Spleen (tissue), 11 donors: ENCODE results near the gene CYP2A7. TPM values are rescaled to one million over a fixed set of nuclear protein-coding genes. Genes with fewer than 3 reads are reported as not detected.
A peak's percentile ranks its signal among the peaks of the same experiment; 100 is the strongest.
"Not testable (repeated sequence)": the region's sequence is repeated elsewhere in the genome, so short reads cannot be mapped to it uniquely, and the experiment has no call there.

ENCODE experiments used
- DNase-seq: peaks from one replicate; pipeline ENCODE4 v3.0.0-alpha.2; 2020
- H3K27ac ChIP-seq, 8 donors: fragments of 200-600 bp; sonication (generic) in 7 of 8; 1 replicate in 4 of 8; 2 replicates in 4 of 8; pipeline versions ENCODE4 v1.5.0 to v1.8.0; 2016 to 2021; ENCODE audit warnings: inconsistent platforms in 4 of 8, mild to moderate bottlenecking in 4 of 8, moderate library complexity in 1 of 8
- H3K27me3 ChIP-seq, 7 donors: fragments of 200-600 bp; sonication (generic) in 6 of 7; replicated peaks in 1 of 7; 1 replicate in 4 of 7; 2 replicates in 3 of 7; pipeline versions ENCODE4 v1.5.0 to v1.8.0; 2016 to 2021; ENCODE audit warnings: inconsistent platforms in 3 of 7, mild to moderate bottlenecking in 1 of 7
- H3K36me3 ChIP-seq, 6 donors: fragments of 200-600 bp; sonication (generic) in 5 of 6; 1 replicate in 4 of 6; 2 replicates in 2 of 6; pipeline versions ENCODE4 v1.5.0 to v1.8.0; 2016 to 2021; ENCODE audit warnings: inconsistent platforms in 2 of 6
- H3K4me1 ChIP-seq, 6 donors: fragments of 200-600 bp; sonication (generic) in 5 of 6; 1 replicate in 3 of 6; 2 replicates in 3 of 6; pipeline versions ENCODE4 v1.5.0 to v1.8.0; 2016 to 2021; ENCODE audit warnings: inconsistent platforms in 3 of 6
- H3K4me3 ChIP-seq, 8 donors: fragments of 200-600 bp; sonication (generic) in 7 of 8; 1 replicate in 4 of 8; 2 replicates in 4 of 8; pipeline versions ENCODE4 v1.5.0 to v1.8.0; 2016 to 2021; ENCODE audit warnings: inconsistent platforms in 4 of 8, mild to moderate bottlenecking in 4 of 8, moderate library complexity in 2 of 8
- H3K9me3 ChIP-seq, 8 donors: fragments of 200-600 bp; sonication (generic) in 7 of 8; 1 replicate in 4 of 8; 2 replicates in 4 of 8; pipeline versions ENCODE4 v1.5.0 to v1.8.0; 2016 to 2021; ENCODE audit warnings: inconsistent platforms in 4 of 8
- POLR2AphosphoS5 ChIP-seq, 3 donors: sonication (generic); formaldehyde crosslinking; IDR thresholded peaks; one replicate each; pipeline ENCODE4 v1.5.1; 2017; ENCODE audit warnings: antibody characterized with exemption in 3 of 3
- WGBS, 5 donors: extraction: QIAGEN DNeasy Blood & Tissue Kit in 3 of 5; methylation state at CpG; one replicate each; pipeline versions ENCODE4 v1.1.5 to v1.1.7; 2013 to 2018; 5-methylcytosine and 5-hydroxymethylcytosine counted together
- intact Hi-C: fragments of 100-400 bp; cut with DNase I; formaldehyde crosslinking; loops from one replicate; pipeline ENCODE4 v1.15.0; 2023; ENCODE audit warnings: low total_unique reads
- polyA plus RNA-seq, 3 donors: library from polyadenylated mRNA; stranded (reverse); fragments of 200-250 nt; gene quantifications; one replicate each; pipeline ENCODE4 v1.2.1, GENCODE V29; 2013
- total RNA-seq, 7 donors: library from RNA; depleted of rRNA in 3 of 7; stranded (reverse); fragments of >200 nt in 3 of 7; fragmentation: NEBNext Ultra II Directional in 4 of 7; extraction: Animal tissue kit (Norgen Biotek cat#: 25700) in 4 of 7; gene quantifications; one replicate each; pipeline versions ENCODE4 v1.1.0 to v1.2.1, GENCODE V29; 2016 to 2021
- TF ChIP-seq, protein P1 (sequence below), 11 experiments: fragments of 200-600 bp in 7 of 11; fragments of 450-650 bp in 4 of 11; sonication (generic) in 4 of 11; IDR thresholded peaks in 8 of 11; conservative IDR thresholded peaks in 3 of 11; 1 replicate in 7 of 11; 2 replicates in 4 of 11; pipeline versions ENCODE4 v1.4.0 to v1.8.0; 2016 to 2021; ENCODE audit warnings: antibody characterized with exemption in 11 of 11, inconsistent platforms in 4 of 11, mild to moderate bottlenecking in 1 of 11
- donor health status: healthy with polysubstance abuse.
- donor health status: DM: no; HTN: no; CAD: no; lungs with moderate emphysema.
- donor health status: DM: no; HTN: no; CAD: no.
- donor health status: Bipolar disorder and iron deficiency.
- donor health status: healthy.
- donor health status: DM: no; HTN: no; CAD: no.
- donor health status: DM: yes; HTN: yes; CAD: no.

The CYP2A7 gene
- total and polyA plus RNA-seq, 10 donors = not detected

DNA sequence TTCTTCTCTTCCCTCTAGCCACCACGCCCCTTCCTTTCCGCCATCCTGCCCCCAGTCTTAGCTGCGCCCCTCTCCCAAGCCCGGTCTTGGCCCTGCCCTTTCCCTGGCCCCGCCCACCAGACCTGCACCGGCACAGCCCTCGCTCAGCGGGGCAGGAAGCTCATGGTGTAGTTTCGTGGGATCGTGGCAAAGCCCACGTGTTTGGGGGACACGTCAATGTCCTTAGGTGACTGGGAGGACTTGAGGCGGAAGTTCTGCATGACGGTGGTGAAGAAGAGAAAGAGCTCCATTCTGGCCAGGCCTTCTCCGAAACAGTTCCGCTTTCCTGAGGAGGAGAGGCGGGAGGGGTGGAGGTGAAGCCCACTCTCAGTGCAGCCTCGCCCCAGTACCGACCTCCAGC lies 38.4 kb downstream of the CYP2A7 start:
- Histone ChIP-seq H3K27me3 (peaks cover 0 to 12% (median 10%) of the 10 kb centered on the region in 7 donors), H3K4me1 (peaks cover 0 to 22% (median 7%) of the 10 kb centered on the region in 6 donors), H3K27ac (peak overlapping the region in 7 of 8 donors; percentile 39 to 78 (median 62)), H3K4me3 (peak overlapping the region in 5 of 8 donors; percentile 9 to 60 (median 27))
- H3K9me3 ChIP-seq, H3K36me3 ChIP-seq, intact Hi-C loops: not testable (repeated sequence)
- DNase-seq = peak; percentile 87
- 1 to 5% (median 3%) methylated on average over 12 to 16 of the region's 19 CpGs for WGBS, 5 donors
- peak in 2 of 3 donors; percentile 67 to 79 for TF ChIP-seq POLR2AphosphoS5 (IDR thresholded peaks at IDR 0.05)

DNA sequence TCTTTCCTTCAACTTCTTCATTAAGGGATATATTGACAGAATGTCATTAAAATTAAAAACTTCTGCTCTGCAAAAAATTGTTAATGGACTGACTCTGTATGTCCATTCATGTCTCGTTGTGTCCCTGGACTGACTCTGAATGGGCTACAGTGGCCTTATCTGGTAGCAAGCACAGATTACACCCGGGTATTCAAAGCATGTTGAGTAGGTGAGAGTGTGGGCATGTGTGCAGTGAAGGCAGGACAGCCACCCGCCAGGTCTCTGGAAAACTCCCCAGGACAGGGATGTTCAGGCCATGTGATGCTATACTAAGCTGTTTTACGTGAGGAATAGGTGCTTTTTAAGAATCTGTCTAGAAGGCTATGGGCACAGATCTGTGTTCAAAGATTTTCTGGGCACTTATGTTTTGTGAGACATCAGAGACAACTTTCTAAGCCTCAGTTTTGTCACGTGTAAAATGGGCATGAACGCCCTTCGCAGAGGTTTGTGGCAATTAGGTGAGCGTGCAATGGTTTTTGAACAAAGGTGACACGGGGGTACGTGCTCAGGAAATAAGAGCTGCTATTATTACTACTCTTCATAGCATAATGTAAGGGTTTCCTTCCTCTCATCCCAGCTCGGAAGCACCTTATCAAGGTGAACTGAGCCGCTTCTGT lies 38.9 kb downstream of the CYP2A7 start:
- H3K27me3 ChIP-seq, intact Hi-C loops, H3K36me3 ChIP-seq, H3K9me3 ChIP-seq, DNase-seq: not testable (repeated sequence)
- peak overlapping the region in 5 of 8 donors; percentile 9 to 60 (median 27) for H3K4me3 ChIP-seq
- 15 to 26% (median 25%) methylated on average over 8 to 10 of the region's 12 CpGs for WGBS, 5 donors
- peak overlapping the region in 6 of 8 donors; percentile 39 to 78 (median 67) for H3K27ac ChIP-seq
- H3K4me1 ChIP-seq = peaks cover 0 to 17% (median 7%) of the 10 kb centered on the region in 6 donors

DNA sequence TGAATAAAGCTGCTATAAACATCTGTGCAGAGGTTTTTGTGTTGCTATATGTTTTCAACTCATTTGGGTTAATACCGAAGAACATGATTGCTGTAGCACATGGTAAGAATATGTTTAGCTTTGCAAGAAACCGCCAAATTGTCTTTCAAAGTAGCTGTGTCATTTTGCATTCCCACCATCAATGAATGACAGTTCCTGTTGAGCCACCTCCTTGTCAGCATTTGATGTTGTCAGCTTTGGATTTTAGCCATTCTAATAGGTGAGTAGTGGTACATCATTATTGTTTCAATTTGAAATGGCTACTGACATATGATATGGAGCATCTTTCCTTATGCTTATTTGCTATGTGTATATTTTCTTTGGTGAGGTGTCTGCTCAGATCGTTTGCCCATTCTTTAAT lies 40.0 kb downstream of the CYP2A7 start:
- 84 to 99% (median 94%) methylated on average over 2 to 3 of the region's 3 CpGs for WGBS, 5 donors
- DNase-seq = not testable (repeated sequence)

DNA sequence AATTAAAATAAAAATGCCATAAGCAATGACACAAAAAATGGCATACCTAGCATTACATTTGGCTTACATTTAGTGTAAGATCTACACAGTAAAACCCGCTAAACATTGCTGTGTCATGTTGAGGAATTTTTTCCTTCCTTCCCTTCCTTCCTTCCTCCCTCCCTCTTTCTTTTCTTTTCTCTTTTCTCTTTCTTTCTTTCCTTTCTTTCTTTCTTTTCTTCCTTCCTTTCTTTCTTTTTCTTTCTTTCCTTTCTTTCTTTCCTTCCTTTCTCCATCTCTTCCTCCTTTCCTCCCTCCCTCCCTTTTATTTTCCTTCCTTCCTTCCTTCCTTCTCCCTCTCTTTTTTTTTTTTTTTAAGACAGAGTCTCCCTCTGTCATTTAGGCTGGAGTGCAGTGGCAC lies 43.6 kb downstream of the CYP2A7 start:
- 60 to 81% (median 69%) methylated on average over 1 of the region's 1 CpG for WGBS, 5 donors
- H3K9me3 ChIP-seq, intact Hi-C loops, H3K27ac ChIP-seq, H3K4me1 ChIP-seq, DNase-seq, H3K27me3 ChIP-seq, H3K4me3 ChIP-seq, H3K36me3 ChIP-seq: not testable (repeated sequence)

More for the DNA sequence above, 40.0 kb downstream of the CYP2A7 start:
- intact Hi-C loops, H3K36me3 ChIP-seq, H3K27ac ChIP-seq, H3K27me3 ChIP-seq, H3K9me3 ChIP-seq, H3K4me3 ChIP-seq: not testable (repeated sequence)
- H3K4me1 ChIP-seq = peaks cover 0 to 17% (median 7%) of the 10 kb centered on the region in 6 donors

DNA sequence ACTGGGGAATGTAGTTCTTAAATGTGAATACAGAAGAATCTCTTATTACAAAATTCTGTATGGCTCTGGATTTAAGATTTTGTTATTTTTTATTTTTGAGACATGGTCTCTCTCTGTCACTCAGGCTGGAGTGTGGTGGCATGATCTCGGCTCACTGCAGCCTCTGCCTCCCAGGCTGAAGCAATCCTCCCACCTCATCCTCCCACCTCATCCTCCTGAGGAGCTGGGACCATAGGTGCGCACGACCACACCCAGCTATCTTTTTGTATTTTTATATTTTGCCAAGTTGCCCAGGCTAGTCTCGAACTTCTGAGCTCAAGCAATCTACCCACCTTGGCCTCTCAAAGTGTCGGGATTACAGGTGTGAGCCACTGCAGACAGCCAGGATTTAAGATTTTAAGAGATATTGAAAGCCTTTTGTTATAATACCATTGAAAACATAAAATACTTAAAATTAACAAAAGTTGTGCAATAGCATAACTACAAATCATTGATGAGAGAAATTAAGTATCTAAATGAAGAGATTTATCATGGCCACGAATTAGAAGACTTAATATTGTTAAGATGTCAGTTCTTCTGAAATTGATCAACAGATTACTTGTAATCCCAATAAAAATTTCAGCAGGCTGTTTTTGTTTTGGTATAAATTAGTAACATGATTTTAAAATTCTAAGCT lies 45.1 kb downstream of the CYP2A7 start:
- Histone ChIP-seq H3K27ac (no peak overlapping the region), H3K4me1 (peaks cover 0 to 3% (median 0%) of the 10 kb centered on the region in 6 donors), H3K9me3 (no peaks in the 10 kb centered on the region), H3K36me3 (no peaks in the 10 kb centered on the region), H3K4me3 (no peak overlapping the region), H3K27me3 (no peaks in the 10 kb centered on the region)
- intact Hi-C loops = no loop called here
- TF ChIP-seq, protein P1, sequence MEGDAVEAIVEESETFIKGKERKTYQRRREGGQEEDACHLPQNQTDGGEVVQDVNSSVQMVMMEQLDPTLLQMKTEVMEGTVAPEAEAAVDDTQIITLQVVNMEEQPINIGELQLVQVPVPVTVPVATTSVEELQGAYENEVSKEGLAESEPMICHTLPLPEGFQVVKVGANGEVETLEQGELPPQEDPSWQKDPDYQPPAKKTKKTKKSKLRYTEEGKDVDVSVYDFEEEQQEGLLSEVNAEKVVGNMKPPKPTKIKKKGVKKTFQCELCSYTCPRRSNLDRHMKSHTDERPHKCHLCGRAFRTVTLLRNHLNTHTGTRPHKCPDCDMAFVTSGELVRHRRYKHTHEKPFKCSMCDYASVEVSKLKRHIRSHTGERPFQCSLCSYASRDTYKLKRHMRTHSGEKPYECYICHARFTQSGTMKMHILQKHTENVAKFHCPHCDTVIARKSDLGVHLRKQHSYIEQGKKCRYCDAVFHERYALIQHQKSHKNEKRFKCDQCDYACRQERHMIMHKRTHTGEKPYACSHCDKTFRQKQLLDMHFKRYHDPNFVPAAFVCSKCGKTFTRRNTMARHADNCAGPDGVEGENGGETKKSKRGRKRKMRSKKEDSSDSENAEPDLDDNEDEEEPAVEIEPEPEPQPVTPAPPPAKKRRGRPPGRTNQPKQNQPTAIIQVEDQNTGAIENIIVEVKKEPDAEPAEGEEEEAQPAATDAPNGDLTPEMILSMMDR (IDR thresholded peaks at IDR 0.05 in 8 of 11, conservative IDR thresholded peaks at IDR 0.05 in 3 of 11) = no peak
- no peak for TF ChIP-seq POLR2AphosphoS5 (IDR thresholded peaks at IDR 0.05)
- WGBS, 5 donors = 84 to 91% (median 87%) methylated on average over 6 of the region's 6 CpGs
- DNase-seq = no peak

DNA sequence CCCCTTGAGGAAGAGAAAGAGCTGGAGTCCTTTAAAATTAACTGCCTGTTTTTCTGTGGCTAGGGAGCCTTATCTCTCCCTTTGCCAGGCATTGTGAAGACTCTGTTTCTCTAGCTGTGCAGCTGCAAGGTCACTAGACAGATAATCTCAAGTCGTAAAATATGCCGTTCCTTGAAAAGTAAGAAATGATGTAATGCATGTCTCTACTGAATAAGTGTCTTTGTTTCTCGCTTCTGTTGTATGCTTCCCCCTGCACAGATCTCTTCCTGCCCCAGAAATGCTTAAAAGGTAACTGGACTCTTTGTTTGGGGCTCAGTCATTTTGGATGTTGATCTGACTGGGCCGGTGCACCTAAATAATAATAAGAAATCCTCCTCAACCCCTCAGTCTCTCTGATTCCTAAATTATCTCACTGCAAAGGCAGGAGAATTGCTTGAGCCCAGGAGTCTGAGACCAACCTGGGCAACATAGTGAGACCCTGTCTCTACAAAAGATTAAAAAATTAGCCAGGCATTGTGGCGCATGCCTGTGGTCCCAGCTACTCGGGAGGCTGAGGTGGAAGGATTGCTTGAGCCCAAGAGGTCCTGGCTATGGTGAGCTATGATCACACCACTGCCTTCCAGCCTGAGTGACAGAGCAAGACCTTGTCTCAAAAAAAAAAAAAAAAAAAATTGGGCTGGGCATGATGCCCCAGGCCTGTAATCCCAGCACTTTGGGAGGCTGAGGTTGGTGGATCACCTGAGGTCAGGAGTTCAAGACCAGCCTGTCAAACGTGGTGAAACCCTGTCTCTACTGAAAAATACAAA lies 48.1 kb downstream of the CYP2A7 start:
- H3K36me3 ChIP-seq, intact Hi-C loops, H3K27ac ChIP-seq, H3K4me1 ChIP-seq, H3K4me3 ChIP-seq, H3K9me3 ChIP-seq, DNase-seq, H3K27me3 ChIP-seq: not testable (repeated sequence)
- 51 to 61% (median 53%) methylated on average over 7 of the region's 7 CpGs for WGBS, 5 donors

DNA sequence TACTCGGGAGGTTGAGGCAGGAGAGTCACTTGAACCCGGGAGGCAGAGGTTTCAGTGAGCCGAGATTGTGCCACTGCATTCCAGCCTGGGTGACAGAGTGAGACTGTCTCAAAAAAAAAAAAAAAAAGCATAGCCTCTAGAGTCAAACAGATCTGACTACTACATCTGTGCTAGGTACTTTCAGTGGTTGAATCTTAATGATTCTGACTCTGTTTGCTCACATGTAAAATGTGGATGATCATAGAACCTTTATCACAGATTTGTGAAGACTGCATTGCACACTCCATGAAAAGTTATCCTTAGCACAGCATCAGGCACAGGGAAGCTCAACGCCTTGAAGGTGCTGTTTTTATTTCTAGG lies 49.6 kb downstream of the CYP2A7 start:
- WGBS, 5 donors = 73 to 82% (median 74%) methylated on average over 4 of the region's 4 CpGs
- H3K4me3 ChIP-seq, H3K27me3 ChIP-seq, H3K9me3 ChIP-seq, intact Hi-C loops, DNase-seq, H3K27ac ChIP-seq, H3K4me1 ChIP-seq: not testable (repeated sequence)
- peaks cover 0 to 15% (median 0%) of the 10 kb centered on the region in 6 donors for H3K36me3 ChIP-seq
